G401 (cell line): ENCODE results near the gene SORBS2. TPM values are rescaled to one million over a fixed set of nuclear protein-coding genes. Genes with fewer than 3 reads are reported as not detected.

Source experiments
- DNase-seq: peaks from one replicate; pipeline ENCODE4 v3.0.0-alpha.2; 2015; ENCODE audit warnings: low spot score
- in situ Hi-C: cut with HindIII; loops from 2 replicates; pipeline ENCODE4 v1.10.0; 2016; ENCODE audit warnings: low sequenced_read_pairs, mixed read lengths
- total RNA-seq: library from RNA; depleted of rRNA; stranded (reverse); fragments of >200 nt; shearing (Covaris generic); gene quantifications from 2 replicates; pipeline ENCODE4 v1.2.3, GENCODE V29; 2014

The SORBS2 gene
- total RNA-seq, 1 experiment from 2014 or later = 39.7 TPM

DNA sequence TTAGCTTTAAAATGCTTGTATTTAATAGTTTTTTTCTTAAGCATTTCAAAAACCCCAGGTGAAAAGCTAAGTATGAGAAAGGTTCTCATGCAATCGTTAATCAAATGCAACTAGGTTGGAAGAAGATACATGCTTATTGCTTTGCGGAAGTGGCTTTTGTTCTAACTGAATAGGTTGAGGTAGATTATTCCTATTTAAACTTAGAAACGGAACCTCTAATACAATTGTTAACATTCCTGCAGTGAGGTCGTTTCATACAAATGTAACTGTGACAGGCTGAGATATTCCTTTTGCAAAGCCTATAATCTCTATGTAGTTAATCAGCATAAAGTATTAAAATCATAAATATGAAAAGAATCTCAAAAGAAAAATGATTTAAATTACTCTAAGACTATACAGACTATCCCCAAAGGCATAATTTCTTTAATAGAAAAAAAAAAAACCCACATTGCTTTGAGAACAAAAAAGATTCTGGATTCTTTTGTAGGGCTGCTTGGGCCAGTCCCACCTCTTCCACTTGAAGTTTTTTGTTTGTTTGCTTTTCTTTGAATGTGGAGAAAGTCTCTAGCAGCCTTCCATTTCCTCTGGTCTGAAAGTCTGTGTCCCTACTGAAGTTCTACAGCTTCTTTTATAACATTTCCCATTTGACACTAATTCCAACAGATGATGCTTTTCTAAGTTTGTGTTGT, 25.6 kb upstream of the SORBS2 start:
- DNase-seq = no peak
- in situ Hi-C loops = no loop called here

DNA sequence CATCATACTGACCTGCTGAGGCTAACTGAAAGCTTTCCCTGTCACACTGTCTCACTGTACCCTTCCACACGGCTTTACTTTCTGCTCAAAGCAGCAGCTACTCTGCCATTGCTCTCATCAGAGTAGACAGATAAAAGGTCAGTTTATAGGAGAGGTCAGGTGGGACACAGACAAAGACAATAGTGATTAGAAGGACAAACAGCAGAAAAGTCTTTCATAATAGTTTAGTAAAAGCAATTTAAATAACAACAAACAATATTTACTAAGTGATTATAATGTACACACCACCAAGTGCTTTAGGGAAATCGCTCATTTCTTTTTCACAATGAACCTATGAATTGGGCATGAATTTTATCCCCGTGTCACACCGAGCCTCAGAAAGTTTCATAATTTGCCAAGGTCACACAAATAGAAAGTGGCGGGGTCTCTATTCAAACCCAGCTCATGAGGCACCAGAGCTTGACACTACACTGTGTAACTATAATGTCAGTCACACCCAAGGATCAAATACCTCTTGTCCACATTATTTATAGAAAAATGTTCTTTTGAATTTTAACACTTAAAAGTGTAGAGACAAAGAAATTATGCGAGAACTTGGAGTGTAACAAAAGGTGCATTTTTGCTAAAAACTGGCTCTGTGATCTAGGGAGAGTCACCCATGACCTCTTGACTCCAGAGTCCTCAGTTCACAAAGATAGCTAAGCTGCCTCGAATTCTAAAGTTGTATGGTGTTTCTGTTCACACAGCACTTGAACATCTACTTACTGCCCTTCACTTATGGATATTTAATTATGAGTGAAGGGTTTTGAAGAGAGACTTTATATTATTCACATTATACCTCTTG, 24.5 kb upstream of the SORBS2 start:
- DNase-seq = no peak
- in situ Hi-C loops = no loop called here

DNA sequence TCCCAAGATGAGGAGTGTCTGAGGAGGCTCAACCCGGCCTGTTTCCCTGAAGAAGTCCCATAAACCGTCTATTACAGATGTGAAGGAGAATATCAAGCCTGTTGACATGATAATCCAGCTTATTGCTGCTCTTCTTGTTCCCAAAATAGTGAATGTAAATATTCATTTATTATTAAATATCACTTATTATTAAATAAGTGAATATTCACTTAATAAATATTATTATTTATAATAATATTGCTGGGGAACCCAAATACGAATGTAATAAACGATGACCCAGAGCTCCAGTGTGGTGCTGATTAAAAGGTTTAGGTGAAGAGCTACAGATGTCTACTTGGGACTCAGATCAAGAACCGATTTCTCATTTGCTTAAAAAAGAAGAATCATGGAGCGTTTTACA, 23.8 kb upstream of the SORBS2 start:
- in situ Hi-C loops = no loop called here
- no peak for DNase-seq

DNA sequence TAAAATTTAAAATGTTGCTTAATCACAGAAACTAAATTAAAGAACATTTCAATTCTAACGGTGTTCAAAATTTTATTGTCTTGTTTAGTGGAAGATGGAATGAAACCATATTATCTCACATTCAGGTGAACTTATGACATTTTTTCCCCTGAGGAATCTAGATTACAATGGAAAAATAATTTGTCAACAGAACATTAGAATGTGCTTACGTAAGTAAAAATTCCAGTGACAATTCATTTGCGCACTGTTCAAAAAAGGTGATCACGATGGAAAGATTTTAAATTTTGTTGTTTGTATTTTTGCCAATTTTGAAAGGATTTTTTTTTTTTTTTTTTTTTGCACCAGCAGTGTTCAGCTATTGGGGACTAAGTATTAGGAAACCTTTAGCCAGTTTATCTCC, 23.3 kb upstream of the SORBS2 start:
- in situ Hi-C loops = no loop called here

DNA sequence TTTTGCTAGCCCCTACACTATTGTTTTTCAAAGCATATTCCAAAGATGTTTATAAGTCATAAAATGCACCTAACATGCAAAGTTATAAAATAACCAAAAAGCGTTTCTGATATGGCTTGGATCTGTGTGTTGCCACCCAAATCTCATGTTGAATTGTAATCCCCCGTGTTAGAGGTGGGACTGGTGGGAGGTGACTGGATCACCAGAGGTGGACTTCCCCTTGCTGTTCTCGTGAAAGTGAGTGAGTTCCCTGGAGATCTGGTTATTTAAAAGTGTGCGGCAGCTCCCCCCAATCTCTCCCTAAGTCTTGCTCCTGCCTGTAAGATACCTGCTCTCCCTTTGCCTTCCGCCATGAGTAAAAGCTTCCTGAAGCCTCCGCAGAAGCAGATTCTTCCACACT, 22.8 kb upstream of the SORBS2 start:
- in situ Hi-C loops = no loop called here
- no peak for DNase-seq

More for the DNA sequence above, 23.3 kb upstream of the SORBS2 start:
- DNase-seq = no peak

DNA sequence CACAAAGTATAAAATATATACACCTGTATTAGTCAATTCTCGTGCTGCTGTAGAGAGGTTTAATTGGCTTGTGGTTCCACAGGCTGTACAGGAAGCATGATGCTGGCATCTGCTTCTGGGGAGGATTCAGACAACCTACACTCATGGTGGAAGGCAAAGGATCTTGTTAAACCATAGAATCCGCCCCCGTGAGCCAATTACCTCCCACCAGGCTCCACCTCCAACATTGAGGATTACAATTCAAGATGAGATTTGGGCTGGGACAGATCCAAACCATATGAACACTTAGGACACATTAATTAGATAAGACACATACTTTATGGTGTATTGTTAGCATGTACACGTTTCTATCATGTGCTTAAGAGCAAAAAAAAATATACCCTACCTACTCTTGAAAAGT, 22.1 kb upstream of the SORBS2 start:
- in situ Hi-C loops = no loop called here
- DNase-seq = no peak

DNA sequence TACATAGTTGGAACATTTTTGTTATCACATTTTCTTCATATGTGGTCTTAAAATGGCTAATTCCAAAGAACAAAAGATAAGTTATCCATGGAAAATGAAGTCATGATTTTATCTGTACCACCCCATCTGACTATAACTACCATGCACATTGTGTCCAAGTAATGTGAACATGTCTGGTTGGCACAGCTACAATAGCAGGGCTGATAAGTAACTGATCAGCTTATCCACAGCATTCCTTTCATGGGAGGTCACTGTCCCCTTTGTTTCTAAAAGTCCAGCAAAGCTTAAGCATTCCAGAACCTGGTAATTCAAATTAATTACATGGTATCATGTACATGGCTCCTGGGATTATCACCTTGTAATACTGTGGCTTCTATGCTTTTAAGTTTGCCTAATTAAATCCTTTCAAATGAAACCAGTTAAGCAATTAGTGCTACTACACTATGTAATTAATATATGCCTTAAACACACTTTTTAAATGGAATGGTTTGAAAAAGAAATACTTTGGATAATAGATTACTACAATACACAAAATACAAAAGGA, 21.1 kb upstream of the SORBS2 start:
- in situ Hi-C loops = no loop called here
- no peak for DNase-seq

DNA sequence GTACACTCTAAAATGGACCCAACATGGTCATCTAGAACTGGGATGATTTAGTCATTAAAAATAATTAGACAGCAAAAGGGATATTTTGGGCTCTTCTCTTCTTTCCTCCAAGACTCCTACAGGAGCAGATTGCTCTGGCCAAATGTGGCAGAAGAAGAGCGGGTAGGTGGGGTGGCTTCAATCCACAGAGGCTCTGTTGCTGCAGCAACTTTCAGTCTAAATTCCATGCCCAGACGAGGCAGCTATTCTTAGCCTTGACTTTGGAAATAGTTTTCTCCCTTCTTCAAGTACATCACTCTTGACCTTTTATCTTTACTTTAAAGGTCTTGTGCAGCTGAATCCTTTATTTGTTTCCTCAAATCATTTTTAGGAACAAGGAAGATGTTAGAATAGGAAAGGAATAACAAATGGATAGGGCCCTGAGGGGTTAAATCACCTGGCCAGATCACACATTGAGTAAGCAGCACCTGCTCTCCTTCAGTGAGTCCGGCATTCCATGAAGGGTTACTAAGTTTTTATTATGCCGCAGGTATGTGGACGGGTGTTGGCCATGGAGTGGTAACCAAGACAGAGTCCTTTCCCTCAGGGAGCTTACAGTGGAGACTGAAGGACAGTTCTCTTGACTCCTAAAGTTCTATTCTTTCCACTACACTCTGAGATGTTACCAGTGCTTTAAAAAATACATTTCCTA, 19.3 kb upstream of the SORBS2 start:
- no peak for DNase-seq
- in situ Hi-C loops = no loop called here

DNA sequence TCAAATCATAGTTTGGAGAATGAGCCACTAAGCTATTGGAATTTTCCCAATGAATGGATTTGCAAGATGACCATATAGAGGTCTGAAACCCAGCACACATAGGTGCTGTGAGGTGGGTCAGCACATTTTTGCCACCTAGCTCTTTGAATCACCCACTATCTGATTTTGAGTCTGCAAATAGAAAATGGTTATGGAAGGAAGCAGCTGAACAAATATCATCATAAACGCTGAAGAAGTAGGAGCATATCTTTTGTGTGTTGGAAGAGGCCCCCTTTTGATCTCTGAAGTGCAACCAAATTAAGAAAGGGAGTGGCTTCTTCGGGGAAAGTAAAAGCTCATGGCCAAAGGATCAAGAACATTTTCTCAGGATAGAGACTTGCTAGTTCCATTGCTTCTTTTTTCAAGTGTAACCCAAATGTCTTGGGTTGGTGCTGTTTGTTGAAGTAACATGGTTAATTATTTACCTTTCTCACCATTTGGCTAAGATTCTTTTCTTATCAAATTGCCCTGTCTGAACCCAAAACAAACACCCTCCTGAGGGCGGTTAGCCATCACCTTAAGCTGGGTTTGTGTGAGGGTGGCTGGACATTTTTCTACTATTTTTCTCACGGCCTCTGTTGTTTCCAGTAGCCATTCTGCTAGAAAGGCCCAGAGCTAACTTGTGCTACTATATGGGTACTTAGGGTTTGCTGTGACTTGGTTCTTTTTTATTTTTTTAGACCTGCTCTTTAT, 18.4 kb upstream of the SORBS2 start:
- DNase-seq = no peak
- in situ Hi-C loops = no loop called here

DNA sequence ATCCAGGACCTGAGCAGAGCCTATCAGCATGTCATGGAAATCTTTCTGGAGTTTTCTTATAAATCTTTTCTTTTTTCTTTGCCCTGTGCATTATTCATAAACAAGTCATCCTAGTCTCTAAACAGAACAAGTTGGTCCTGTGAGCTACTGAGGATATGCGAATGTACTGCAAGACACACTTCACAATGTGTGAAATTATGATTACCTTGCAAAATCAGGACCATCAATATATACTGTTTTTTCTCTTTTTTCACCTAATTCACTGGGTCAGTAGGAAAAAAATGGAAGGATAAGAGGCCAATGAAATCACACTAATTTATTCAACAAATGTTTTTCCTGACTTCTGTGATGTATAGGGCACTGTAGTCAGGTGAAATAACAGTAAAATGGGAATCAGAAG, 14.4 kb upstream of the SORBS2 start:
- no peak for DNase-seq
- in situ Hi-C loops = no loop called here

DNA sequence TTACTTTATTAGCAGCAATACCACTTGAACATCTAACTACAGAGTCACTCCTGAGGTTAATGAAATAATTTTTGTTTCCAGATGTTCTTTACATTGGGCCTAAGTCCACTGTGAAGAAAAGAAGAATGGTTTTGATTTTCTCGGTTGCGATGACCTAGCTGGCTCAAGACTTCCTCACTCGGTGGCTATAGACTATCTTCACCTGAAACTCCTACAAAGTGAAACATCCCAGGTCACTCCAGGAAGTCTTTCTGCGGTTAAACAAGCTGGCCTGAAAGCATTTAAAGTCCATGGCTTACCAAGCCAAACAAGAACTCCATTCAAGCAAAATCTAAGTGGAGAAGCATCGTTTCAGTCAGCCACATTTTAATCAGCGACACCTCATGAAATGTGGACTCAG, 13.7 kb upstream of the SORBS2 start:
- no peak for DNase-seq
- in situ Hi-C loops = no loop called here

DNA sequence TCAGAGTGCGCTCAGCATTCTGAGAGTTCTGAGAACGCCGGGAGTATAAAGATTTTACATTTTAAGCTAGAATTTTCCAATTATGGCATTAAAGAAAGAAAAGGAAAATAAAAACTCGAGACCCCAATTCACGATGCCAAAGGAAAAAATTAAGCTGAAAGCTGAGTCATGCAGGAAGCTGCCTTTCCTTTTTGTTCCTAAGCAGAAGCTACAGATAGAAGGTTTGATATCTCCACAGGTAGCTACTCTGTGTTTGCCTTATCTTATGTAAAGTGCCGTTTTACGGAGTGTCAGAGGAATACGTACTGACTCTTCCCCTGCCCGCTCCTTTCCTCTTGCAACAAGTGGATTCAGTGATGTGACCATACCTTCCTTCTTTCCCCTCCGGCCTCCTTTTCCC, 10.8 kb upstream of the SORBS2 start:
- no peak for DNase-seq
- in situ Hi-C loops = no loop called here

DNA sequence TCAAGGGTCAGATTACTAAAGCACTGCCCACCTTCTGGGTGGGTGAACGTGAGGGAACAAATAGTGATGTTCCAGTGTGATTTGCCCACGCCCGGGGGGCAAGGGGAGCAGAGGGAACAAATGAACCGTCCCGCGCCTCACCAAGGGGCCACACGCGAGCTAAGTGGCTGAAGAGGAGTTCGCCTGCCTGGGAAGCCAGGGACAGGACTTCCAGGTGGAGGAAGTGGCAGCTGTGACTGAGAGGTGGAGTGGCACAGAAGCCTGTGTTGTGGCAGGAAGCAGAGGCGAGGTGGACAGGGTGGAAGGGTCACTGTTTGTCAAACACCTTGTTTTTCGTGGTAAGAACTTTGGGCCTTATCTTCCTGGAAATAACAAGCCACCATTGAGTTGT, 9.0 kb upstream of the SORBS2 start:
- in situ Hi-C loops = no loop called here
- no peak for DNase-seq

DNA sequence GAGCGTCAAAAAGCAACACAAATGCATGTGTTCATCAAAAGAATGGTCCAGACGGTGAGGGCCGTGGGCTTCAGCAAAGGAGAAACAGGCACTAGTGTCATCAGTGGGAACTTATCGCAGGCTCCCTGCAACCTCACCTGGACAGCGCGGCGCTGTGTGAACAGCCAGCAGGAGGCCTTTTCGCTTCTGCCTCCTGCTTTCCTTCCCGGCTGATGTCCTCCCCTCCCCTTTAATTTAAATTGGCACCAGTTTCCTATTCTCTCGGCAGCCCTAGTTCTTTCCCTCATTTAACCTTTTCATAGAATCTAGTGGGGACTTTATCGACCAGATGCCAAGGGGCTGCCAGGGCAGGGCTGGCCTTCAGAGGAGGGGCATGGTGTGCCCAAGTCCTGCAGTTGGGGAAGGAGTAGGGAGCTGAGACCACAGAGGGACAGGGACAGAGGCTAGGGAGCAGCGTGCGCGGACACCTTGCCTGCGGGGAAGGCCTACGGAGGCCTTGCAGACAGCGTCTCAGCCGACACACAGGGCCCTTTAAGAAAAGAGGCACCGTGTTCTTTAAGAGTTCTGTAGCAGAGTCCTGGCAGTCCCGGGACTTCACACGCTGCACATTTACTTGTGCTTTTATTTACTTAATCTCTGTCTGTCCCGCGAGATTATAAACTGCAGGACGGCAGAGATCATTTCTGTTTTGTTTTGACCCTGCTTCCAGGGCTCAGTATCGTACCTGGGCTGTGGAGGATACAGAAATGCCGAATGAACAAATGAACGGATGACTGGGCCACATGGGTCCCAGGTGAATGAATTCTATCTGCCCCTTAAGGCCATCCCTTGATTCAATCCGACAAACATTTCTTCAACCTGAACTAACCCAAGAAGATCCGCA, 8.4 kb upstream of the SORBS2 start:
- in situ Hi-C loops = no loop called here
- DNase-seq = no peak

DNA sequence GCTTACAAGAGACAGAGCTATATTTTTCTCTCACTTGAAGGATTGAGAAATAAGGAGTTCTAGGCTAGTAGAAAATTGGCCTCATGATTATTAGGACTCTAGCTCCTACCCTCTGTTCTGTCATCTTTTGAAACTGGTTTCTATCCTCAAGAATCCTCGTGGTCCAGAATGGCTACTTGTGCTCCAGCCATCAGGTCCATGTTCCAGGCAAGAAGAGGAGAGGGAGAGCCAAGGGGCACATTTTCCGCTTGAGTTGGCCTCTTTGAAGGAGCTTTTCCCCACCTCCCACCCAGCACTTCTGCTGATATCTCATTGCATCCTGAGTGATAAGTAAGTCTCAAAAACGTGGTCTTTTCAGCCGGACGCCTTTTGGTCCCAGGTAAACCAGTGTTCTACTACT, 7.2 kb upstream of the SORBS2 start:
- no peak for DNase-seq
- in situ Hi-C loops = no loop called here

DNA sequence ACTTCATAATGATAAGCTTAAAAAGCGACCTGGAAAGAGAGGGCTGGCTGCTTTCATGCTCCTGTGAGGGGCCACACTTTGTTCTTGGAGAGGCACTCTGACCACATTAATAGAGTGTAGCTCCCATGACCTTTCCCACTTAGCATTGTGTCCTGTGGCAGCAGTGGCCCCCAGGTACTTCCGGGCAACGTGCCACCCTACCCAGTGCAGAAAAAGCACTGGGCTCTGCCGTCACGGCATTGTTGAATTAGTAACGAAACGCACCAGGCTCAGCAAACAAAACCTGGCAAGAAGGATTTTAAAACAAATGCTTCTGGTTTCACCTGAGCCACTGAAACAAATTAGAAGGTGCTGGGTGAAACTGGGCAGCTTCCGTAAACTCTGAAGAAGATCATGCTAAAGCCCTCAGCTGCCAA, 5.4 kb upstream of the SORBS2 start:
- no peak for DNase-seq
- in situ Hi-C loops = no loop called here

DNA sequence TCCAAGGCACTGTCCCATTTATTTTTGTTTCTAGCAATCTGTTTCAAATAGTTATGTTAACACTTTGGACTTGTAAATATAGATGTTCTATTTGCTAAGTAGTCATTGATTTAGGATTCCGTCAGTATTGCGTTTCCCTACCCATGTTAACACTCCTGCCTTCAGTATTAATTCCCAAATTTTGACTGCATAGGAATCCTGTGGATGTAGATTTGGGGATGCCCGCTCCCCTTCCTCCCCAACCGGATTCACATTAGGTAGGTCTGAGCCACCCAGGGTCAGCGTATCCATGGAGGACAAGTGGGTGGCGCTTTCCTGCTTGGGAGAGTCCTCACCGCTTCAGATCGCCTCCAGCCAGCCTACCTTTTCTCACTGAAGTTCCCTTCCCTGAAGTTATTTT, 1.1 kb upstream of the SORBS2 start:
- no peak for DNase-seq
- in situ Hi-C loops = no loop called here

DNA sequence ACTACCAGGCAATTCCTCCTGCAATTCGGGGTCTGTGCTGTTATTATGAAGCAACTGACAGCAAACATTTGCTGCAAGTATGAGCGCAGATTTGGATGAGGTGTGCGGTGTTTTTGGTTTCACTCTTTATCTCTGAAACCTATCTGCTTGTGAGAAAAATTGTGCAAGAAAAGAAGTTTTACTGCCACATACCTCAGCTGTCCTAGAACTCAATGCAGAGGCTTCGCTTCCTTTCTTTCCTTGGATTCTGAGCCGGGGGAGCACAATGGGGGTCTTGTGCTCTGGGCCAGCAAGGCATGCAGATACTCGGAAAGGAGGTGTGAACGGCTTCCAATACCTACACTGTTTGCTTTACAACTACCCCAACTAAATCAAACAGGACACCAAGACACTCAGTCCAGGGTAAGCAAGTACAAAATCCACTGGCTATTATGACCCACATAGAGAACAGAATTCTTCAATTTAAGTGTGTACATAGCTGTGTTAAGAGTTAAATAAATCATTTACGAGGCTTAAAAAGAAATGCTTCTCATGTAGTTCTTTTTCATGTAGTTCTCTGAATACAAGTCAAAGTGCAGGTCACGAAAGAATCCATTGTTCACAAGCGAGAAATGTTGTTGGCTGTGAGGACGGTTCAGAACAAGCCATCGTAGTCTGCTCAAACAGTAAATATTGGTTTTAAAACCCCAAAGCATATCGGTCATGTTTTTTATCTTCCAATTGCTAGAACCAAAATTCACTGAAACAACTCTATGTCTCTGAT, 1.1 kb downstream of the SORBS2 start:
- in situ Hi-C loops = no loop called here
- DNase-seq = peak; percentile 64
